ENCODE measurements around the gene SPATA18.

The SPATA18 gene

GRCh38 chr4:52051213-52051614 is at the start of gene SPATA18:
Gene SPATA18, plus strand, starts transcription at chr4:52051304. Its CDS starts 401 bp downstream, at chr4:52051705.
- peak; percentile 5 for DNase-seq

GRCh38 chr4:52001616-52002015 is 49.5 kb upstream of the SPATA18 start:
- no peak for DNase-seq

- no peak for DNase-seq
Observed at GRCh38 chr4:52004414-52004813, 46.7 kb upstream of the SPATA18 start.

GRCh38 chr4:52005604-52006273 is 45.4 kb upstream of the SPATA18 start:
- no peak for DNase-seq

GRCh38 chr4:52006887-52007286 is 44.2 kb upstream of the SPATA18 start:
- no peak for DNase-seq

GRCh38 chr4:52010986-52011385 is 40.1 kb upstream of the SPATA18 start:
- no peak for DNase-seq

- DNase-seq: no peak
Observed at GRCh38 chr4:52012651-52013050, 38.5 kb upstream of the SPATA18 start.

GRCh38 chr4:52014903-52015302 is 36.2 kb upstream of the SPATA18 start:
- DNase-seq: no peak

GRCh38 chr4:52015366-52015765 is 35.7 kb upstream of the SPATA18 start:
- no peak for DNase-seq

- no peak for DNase-seq
Observed at GRCh38 chr4:52016981-52017380, 34.1 kb upstream of the SPATA18 start.

- no peak for DNase-seq
Observed at GRCh38 chr4:52017814-52018213, 33.3 kb upstream of the SPATA18 start.

GRCh38 chr4:52019936-52020657 is 31.0 kb upstream of the SPATA18 start, which contains the start of gene LRRC66:
Gene LRRC66, minus strand, starts transcription at chr4:52020363. Its CDS starts 2,750 bp downstream, at chr4:52017613.
- no peak for DNase-seq

- no peak for DNase-seq
Observed at GRCh38 chr4:52028970-52029369, 22.1 kb upstream of the SPATA18 start.

- DNase-seq: no peak
Observed at GRCh38 chr4:52032005-52032404, 19.1 kb upstream of the SPATA18 start.

- DNase-seq: no peak
Observed at GRCh38 chr4:52035190-52035589, 15.9 kb upstream of the SPATA18 start.

- DNase-seq: no peak
Observed at GRCh38 chr4:52036886-52037530, 14.1 kb upstream of the SPATA18 start.

GRCh38 chr4:52037689-52038102 is 13.4 kb upstream of the SPATA18 start:
- peak; percentile 25 for DNase-seq

- peak; percentile 71 for DNase-seq
Observed at GRCh38 chr4:52038103-52038912, 12.8 kb upstream of the SPATA18 start, which contains the start of gene SGCB. Gene SGCB, minus strand, starts transcription at chr4:52038299. Its CDS starts 40 bp downstream, at chr4:52038259.

GRCh38 chr4:52045028-52045427 is 6.1 kb upstream of the SPATA18 start:
- no peak for DNase-seq

- DNase-seq: no peak
Observed at GRCh38 chr4:52049266-52049665, 1.8 kb upstream of the SPATA18 start.

GRCh38 chr4:52051615-52052474 is 741 bp downstream of the SPATA18 start:
- peak; percentile 76 for DNase-seq

- DNase-seq: no peak
Observed at GRCh38 chr4:52052475-52052780, 1.3 kb downstream of the SPATA18 start.

Measured in NCI-H345 (cell line).